RWPE2 (cell line): ENCODE results near the gene ANKRD36.
"Not testable (repeated sequence)": the region's sequence is repeated elsewhere in the genome, so short reads cannot be mapped to it uniquely, and the experiment has no call there.

ENCODE experiments used
- ATAC-seq: fragments of 200-7000 bp; cut with Tn5 transposase; 3 replicates; pipeline ENCODE4 v1.9.1; 2021; ENCODE audit warnings: low read depth
- DNase-seq: peaks from one replicate; pipeline ENCODE4 v3.0.0-alpha.2; 2020; ENCODE audit warnings: low spot score
- H3K27ac ChIP-seq: fragments of 450-650 bp; 2 replicates; pipeline ENCODE4 v1.5.1; 2017; ENCODE audit warnings: mild to moderate bottlenecking; ENCODE audit not compliant: poor library complexity, severe bottlenecking
- H3K27me3 ChIP-seq: fragments of 250-450 bp; sonication (Bioruptor Pico); 2 replicates; pipeline ENCODE4 v1.5.1; 2021; ENCODE audit warnings: mild to moderate bottlenecking, moderate library complexity; ENCODE audit not compliant: insufficient read depth, poor library complexity, severe bottlenecking
- H3K36me3 ChIP-seq: fragments of 250-450 bp; sonication (Bioruptor Pico); 2 replicates; pipeline ENCODE4 v1.5.1; 2020; ENCODE audit warnings: low read depth, mild to moderate bottlenecking, moderate library complexity
- H3K4me1 ChIP-seq: fragments of 250-450 bp; sonication (Bioruptor Pico); 2 replicates; pipeline ENCODE4 v1.5.1; 2021; ENCODE audit warnings: mild to moderate bottlenecking, moderate library complexity; ENCODE audit not compliant: insufficient read depth, poor library complexity, severe bottlenecking
- H3K4me3 ChIP-seq: fragments of 250-450 bp; sonication (Bioruptor Pico); 2 replicates; pipeline ENCODE4 v1.5.1; 2021; ENCODE audit warnings: mild to moderate bottlenecking, moderate library complexity; ENCODE audit not compliant: severe bottlenecking
- H3K9me3 ChIP-seq: fragments of 250-450 bp; sonication (Bioruptor Pico); 2 replicates; pipeline ENCODE4 v1.5.1; 2021; ENCODE audit warnings: mild to moderate bottlenecking, moderate library complexity; ENCODE audit not compliant: severe bottlenecking
- TF ChIP-seq, protein P1 (sequence below): fragments of 450-650 bp; IDR thresholded peaks from one replicate; pipeline ENCODE4 v1.5.1; 2017; ENCODE audit warnings: mild to moderate bottlenecking, moderate library complexity; ENCODE audit not compliant: poor library complexity, severe bottlenecking

ANKRD36 gene

DNA sequence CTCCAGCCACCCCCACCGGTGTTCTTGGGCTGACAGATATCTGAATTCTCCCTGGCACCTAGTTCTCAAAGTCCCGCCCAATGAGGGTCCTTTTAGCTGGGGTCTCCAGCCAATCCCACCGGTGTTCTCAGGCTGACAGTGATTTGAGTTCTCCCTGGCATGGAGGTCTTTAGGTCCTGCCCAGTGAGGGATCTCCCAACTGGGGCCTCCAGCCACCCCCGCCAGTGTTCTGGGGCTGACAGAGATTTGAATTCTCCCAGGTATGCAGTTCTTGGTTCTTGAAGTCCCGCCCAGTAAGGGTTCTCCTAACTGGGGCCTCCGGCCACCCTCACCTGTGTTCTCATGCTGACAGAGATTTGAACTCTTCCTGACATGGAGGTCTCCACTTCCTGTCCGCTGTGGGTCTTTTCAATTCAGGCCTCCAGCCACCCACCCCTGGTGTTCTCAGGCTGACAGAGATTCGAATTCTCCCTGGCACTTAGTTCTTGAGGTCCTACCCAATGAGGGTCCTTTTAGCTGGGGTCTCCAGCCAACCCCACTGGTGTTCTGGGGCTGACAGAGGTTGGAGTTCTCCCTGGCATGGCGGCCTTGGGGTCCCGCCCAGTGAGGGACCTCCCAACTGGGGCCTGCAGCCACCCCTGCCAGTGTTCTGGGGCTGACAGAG lies 154.6 kb downstream of the ANKRD36 start:
- TF ChIP-seq, protein P1, sequence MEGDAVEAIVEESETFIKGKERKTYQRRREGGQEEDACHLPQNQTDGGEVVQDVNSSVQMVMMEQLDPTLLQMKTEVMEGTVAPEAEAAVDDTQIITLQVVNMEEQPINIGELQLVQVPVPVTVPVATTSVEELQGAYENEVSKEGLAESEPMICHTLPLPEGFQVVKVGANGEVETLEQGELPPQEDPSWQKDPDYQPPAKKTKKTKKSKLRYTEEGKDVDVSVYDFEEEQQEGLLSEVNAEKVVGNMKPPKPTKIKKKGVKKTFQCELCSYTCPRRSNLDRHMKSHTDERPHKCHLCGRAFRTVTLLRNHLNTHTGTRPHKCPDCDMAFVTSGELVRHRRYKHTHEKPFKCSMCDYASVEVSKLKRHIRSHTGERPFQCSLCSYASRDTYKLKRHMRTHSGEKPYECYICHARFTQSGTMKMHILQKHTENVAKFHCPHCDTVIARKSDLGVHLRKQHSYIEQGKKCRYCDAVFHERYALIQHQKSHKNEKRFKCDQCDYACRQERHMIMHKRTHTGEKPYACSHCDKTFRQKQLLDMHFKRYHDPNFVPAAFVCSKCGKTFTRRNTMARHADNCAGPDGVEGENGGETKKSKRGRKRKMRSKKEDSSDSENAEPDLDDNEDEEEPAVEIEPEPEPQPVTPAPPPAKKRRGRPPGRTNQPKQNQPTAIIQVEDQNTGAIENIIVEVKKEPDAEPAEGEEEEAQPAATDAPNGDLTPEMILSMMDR = no peak
- no peak for ATAC-seq
- DNase-seq = peak; percentile 49

DNA sequence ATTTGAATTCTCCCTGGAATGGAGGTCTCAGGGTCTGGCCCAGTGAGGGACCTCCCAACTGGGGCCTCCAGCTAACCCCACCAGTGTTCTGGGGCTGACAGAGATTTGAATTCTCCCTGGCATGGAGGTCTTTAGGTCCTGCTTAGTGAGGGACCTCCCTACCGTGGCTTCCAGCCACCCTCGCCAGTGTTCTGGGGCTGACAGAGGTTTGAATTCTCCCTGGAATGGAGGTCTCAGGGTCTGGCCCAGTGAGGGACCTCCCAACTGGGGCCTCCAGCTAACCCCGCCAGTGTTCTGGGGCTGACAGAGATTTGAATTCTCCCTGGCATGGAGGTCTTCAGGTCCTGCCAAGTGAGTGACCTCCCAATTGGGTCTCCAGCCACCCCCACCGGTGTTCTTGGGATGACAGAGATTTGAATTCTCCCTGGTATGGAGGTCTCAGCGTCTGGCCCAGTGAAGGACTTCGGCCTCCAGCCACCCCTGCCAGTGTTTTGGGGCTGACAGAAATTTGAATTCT lies 155.2 kb downstream of the ANKRD36 start:
- not testable (repeated sequence) for H3K27ac ChIP-seq, H3K27me3 ChIP-seq, H3K9me3 ChIP-seq, H3K4me3 ChIP-seq, H3K4me1 ChIP-seq, DNase-seq, H3K36me3 ChIP-seq, ATAC-seq

More for the DNA sequence above, 154.6 kb downstream of the ANKRD36 start:
- H3K4me3 ChIP-seq = no peak overlapping the region
- H3K9me3 ChIP-seq = no peaks in the 10 kb centered on the region
- no peak overlapping the region for H3K27ac ChIP-seq
- no peaks in the 10 kb centered on the region for H3K4me1 ChIP-seq
- H3K36me3 ChIP-seq = no peaks in the 10 kb centered on the region
- H3K27me3 ChIP-seq = no peaks in the 10 kb centered on the region

DNA sequence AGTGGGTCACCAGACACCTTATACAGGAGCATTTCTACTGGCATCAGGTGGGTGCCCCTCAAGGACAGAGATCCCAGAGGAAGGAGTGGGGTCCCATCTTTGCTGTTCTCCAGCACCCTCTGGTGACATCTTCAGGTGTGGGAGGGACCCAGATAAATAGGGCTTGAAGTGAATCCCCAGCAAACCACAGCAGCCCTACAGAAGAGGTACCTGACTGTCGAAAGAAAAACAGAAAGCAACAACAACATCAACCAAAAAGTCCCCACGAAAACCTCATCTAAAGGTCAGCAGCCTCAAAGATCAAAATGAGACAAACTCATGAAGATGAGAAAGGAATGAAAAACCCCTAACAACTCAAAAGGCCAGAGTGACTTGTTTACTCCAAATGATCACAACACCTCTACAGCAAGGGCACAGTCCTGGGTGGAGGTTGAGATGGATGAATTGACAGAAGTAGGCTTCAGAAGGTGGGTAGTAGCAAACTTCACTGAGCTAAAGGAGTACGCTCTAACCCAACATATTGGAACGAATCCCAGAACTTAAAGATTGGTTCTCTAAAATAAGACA lies 163.4 kb downstream of the ANKRD36 start:
- not testable (repeated sequence) for H3K4me3 ChIP-seq, H3K4me1 ChIP-seq, H3K36me3 ChIP-seq, H3K27ac ChIP-seq, H3K9me3 ChIP-seq, H3K27me3 ChIP-seq, DNase-seq, ATAC-seq

DNA sequence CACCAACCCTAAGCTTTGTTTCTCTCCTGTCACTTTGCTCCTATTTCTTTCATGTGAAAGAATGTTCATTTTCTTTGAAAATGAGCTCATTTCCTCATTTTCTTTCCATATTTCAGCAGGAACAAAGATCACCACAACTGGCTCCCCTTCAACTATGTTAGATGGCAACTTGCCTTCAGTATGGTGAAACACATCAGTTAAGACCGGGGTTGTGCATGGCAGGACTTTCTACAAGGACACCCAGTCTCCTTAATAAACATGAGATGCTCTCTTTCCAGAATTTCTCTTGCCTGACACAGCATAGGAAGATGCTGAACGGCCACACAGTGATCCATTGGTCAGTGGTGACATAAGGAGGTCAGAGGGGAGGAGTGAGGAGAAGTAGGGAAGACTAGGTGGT lies 172.2 kb downstream of the ANKRD36 start:
- H3K27ac ChIP-seq, H3K4me3 ChIP-seq, H3K9me3 ChIP-seq, ATAC-seq, DNase-seq, H3K36me3 ChIP-seq, H3K4me1 ChIP-seq, H3K27me3 ChIP-seq: not testable (repeated sequence)

DNA sequence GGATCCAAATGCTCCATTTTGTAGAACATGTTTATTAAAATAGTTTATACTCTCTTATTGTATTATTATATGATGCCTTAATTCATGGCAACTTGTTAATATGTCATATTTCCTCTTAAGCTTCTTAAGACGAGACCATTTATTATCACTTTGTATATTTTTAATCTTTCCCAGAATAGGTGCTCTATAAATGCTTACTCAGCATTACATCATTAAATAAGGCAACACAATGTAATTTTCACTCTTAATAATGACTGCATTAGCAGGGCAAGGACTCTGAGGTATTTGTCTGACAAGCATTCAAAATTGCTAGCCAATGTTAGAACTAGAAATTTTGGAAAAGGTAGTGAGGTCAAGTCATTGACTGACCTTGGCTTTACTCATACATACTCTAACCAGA lies 180.7 kb downstream of the ANKRD36 start:
- not testable (repeated sequence) for H3K4me3 ChIP-seq, ATAC-seq, DNase-seq, H3K4me1 ChIP-seq, H3K27me3 ChIP-seq, H3K27ac ChIP-seq, H3K36me3 ChIP-seq, H3K9me3 ChIP-seq
